HG02981 (cell line): ENCODE data around the gene MICAL2.

Experiments used
- ATAC-seq: cut with Tn5 transposase; IDR thresholded peaks from one replicate; pipeline ENCODE4 v1.9.1; 2021; ENCODE audit warnings: mild to moderate bottlenecking, moderate library complexity; ENCODE audit not compliant: unreplicated experiment

The MICAL2 gene

DNA sequence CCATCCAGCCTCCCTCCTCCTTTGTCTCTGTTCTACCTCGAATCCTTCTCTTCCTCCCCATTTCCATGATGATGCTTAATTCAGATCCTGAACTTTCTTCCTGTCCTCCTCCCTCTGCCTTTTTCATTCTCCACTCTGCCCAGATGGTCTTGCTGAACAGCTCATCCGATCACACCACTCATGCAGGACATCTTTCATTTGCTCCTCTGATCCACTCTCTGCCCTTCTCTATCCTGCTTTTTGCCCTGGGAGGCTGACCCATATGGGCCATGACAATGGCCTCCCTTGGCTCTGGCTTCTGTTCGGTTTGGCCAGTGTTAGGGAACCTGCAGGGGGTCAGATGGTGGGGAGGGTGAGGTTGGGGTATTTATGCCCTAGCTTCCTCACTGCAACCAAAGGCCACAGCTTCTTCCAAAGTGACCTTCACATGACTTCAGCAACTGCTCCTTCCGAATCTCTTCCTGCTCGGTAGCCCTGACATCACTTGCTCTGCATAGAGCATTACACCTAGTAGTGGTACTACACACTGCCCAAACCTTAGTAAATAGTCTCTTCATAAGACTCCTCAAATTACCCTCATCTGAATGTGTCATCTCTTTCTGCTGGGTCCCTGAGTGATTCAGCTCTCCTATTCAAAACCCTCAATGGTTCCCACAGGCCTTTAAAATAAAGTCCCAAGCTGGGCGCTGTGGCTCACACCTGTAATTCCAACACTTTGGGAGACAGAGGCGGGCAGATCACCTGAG lies 32.7 kb upstream of the MICAL2 start:
- no peak for ATAC-seq

- ATAC-seq, result no peak
Observed at GRCh38 chr11:12079726-12080556, 30.4 kb upstream of the MICAL2 start.

DNA sequence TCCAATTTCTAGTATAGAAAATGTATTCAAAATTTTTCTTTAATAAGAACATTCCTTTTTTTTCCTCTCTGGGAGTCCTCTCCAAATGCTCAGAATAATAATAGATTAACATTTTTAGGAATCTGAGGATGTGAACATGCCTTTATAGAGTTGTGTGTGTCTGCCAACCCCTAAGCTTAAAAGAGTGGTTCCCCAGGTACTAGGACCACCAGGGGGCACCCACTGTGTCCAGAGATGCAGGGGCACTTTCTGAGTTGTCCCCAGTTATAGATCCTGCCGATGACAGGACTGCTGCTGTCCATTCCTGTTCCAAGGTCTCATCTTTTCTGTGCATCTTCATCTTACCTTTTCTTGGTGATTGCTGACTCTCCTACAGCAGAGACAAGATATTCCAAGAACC lies 27.0 kb upstream of the MICAL2 start:
- ATAC-seq, result no peak

DNA sequence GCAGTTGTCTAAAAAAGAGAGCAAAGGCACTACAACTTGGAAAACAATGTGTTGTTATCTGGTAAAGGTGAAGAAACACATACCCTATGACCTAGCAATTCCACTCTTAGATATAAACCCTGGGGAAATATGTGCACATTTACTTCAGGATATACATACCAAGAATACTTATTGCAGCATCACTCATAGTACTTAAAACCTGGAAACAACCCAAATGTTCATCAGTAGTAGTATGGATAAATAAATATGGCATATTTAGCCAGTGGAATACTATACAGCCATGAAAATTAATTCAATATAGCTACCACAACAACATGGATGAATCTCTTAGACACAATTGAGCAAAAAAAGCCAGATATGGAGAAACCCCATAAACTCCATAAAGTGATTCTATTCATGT lies 26.1 kb upstream of the MICAL2 start:
- ATAC-seq, result no peak

DNA sequence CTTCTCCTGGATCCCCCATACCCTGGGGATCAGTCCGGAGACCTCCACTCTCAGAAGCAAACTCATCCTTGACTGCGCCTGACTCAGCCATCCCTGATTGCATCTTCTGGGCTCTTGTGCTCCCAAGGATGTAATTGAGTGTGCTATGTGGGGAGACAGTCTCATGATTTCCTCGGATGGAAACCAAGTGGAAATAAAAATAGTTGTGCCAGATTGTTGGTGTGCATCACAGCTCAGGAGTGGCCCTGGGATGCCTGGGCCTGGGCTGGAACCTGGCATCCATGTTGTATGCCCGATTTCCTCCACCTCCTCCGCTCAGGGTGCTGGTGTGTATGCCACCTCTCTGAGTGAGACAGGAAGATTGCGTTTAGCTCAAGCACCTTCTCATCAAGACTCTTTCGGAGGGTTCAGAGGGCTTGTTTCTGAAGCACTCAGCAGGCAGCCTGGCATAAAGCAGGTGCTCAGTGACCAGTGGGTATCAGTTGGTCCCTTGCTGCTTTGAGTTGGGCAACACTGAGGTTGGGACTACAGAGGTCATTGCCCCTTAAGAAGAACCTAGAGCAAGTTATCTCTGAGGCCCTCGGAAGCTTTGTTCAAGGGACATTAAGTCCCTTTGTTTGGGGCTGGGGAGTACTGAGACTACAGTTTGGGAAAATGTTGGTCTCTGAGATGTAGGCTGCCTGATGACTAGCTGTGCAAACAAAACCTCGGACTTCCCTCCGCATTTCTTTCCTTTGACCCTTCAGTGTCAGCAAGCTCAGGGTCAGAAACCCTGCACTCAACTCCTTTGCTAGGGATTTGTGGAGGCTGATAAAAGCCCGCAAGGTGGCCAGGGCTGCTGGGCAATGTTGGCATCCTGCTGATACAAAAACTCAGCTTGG lies 24.8 kb upstream of the MICAL2 start:
- ATAC-seq, result no peak

- no peak for ATAC-seq
Observed at GRCh38 chr11:12086271-12087074, 23.9 kb upstream of the MICAL2 start.

DNA sequence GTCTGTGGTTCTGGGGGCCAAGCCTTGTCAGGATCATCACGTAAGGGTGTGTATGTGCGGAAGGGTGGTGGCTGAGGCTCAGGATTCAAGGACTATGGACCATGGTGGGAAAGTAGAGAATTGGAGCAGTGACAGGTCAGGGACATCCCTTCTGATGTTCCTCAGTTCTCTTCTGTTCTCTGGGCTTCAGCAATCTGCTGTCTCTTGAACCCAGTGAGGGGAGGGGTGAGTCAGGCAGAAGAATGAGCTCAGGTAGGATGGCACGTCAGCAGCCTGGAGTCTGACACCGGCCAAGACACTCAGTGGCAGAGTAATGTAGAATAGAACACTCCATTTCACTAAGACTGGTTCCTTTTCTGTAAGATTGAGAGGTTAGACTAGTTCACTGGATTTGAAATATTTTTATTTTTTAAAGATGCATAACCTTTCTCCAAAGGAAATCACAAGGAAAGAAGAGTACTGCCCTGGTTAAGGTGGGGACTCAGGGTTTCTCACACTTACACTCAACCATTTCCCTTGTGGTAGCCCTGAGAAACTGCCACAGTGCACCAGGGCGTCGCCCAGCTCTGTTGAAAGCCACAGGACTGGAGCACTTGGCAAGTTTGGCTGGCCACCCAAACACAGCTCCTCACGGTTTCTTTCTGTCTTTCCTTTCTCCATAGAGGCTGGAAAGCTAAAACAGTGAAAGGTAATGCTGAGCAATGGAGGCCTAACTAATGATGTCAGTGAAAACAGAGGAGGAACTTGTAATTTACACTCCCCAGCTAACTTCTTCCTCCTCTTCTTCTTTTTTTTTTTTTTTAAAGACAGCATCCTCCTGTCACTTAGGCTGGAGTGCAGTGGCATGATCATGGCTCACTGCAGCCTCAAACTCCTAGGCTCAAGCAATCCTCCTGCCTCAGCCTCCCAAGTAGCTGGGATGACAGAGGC lies 23.1 kb upstream of the MICAL2 start:
- no peak for ATAC-seq

DNA sequence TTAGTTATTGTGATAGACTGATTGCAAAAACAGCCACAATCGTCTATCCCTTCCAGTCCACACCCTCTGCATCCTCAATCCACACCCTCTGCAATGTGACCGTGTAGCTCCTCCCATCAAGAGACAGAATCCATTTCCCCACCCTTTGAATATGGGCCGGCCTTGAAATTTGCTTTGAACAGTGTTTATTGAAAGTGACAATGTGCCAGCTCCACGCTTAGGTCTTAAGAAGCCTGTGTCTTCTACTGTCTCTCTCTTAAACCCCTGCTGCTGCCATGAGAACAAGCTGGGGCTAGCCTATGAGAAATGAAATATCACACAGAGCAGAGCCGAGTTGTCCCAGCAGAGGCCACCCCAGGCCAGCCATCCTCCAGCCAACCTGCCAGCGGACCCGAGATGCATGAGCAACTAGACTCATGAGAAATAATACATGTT lies 22.3 kb upstream of the MICAL2 start:
- no peak for ATAC-seq

- no peak for ATAC-seq
Observed at GRCh38 chr11:12088531-12088930, 21.9 kb upstream of the MICAL2 start.

- ATAC-seq, result no peak
Observed at GRCh38 chr11:12089041-12089440, 21.3 kb upstream of the MICAL2 start.

DNA sequence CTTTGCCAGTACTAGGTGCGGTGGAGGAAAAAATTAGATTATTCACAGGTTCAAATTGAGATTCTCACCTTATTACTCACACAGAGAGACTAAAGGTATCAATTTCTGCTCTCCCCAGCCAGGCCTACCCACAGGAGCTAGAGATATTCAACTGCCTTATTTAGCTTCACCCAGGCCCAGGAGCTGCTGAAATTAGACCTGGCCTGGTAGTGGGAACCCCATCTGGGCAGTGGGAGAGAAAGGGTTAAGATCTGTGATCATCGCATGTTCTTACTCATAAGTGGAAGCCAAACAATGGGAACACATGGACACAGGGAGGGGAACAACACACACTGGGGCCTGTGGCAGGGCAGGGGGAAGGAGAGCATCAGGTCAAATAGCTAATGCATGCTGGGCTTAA lies 20.9 kb upstream of the MICAL2 start:
- ATAC-seq, result no peak

GRCh38 chr11:12090061-12090591 lies 20.3 kb upstream of the MICAL2 start:
- no peak for ATAC-seq

GRCh38 chr11:12090761-12091258 lies 19.6 kb upstream of the MICAL2 start:
- no peak for ATAC-seq

DNA sequence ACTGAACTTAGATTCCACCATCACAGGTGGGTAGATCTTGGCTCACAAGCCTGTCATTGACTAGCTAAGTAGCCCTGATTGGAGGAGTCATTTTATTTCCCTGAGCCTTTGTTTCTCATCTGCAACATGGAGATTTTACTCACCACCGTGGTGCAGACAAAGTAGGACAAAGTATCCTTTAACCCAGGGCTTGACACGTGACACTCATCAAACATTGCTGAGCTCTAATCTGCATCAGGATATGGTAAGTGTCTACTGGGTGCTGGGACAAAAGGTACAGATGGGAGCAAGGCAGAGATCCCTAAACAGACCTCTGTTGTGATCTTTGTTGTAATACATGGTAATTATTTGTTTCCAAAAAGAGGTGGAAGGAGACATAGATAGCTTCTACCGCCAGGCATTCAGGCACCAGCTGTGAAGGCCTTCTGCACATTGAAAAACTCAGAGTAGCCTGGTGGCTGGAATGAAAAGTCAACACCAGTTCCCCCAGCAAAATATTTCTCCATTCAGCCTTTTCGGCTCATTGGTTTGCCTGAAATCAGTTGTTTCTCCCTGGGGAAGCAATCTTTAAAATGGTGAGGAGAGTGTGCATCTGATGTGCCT lies 18.3 kb upstream of the MICAL2 start:
- ATAC-seq, result no peak

- ATAC-seq, result no peak
Observed at GRCh38 chr11:12092714-12093113, 17.7 kb upstream of the MICAL2 start.

GRCh38 chr11:12094872-12095800 lies 15.3 kb upstream of the MICAL2 start:
- ATAC-seq, result no peak

GRCh38 chr11:12097219-12097618 lies 13.2 kb upstream of the MICAL2 start:
- no peak for ATAC-seq
